A549 (cell line): ENCODE measurements around the gene TTC7B. TPM values are rescaled to one million over a fixed set of nuclear protein-coding genes. Genes with fewer than 3 reads are reported as not detected.
"Not testable (repeated sequence)": the region's sequence is repeated elsewhere in the genome, so short reads cannot be mapped to it uniquely, and the experiment has no call there.

Experiments
- ATAC-seq, 2 experiments: fragments of 200-7000 bp in 1 of 2; fragments of >200 bp in 1 of 2; cut with Nextera tagmentation in 1 of 2; cut with Tn5 transposase in 1 of 2; 3 replicates each; pipeline versions ENCODE4 v1.8.0 to v1.9.1; 2018 to 2020; ENCODE audit warnings: mild to moderate bottlenecking in 1 of 2, moderate library complexity in 1 of 2
- CTCF ChIA-PET: fragments of 300-600 bp; sonication (Branson Sonifier 250); formaldehyde crosslinking; extraction: SDS; loops from one replicate; lab custom pipeline; 2021; ENCODE audit warnings: antibody characterized with exemption, inconsistent platforms; lab: Yijun Ruan, JAX
- POLR2A ChIA-PET: fragments of 350-600 bp; formaldehyde crosslinking; extraction: SDS; loops from one replicate; lab custom pipeline; 2021; ENCODE audit warnings: antibody characterized with exemption, inconsistent platforms; lab: Yijun Ruan, JAX
- DNase-seq, 2 experiments: peaks; one replicate each; pipeline versions ENCODE4 v3.0.0 to v3.0.0-alpha.2; 2011 to 2016; ENCODE audit warnings: low read depth in 1 of 2, low spot score in 1 of 2
- FAIRE-seq: peaks from 2 replicates; lab custom pipeline; 2011; peaks lifted over from hg19 to GRCh38; lab: Jason Lieb, UNC
- H3K27ac ChIP-seq, 2 experiments: fragments of >200 bp; sonication (Bioruptor Twin); formaldehyde crosslinking; 3 replicates each; pipeline ENCODE4 v1.5.1; 2016 to 2017
- H3K4me1 ChIP-seq: fragments of >200 bp; sonication (Bioruptor Twin); formaldehyde crosslinking; 3 replicates; pipeline ENCODE4 v1.6.1; 2016
- H3K4me2 ChIP-seq: fragments of >200 bp; sonication (Bioruptor Twin); formaldehyde crosslinking; 3 replicates; pipeline ENCODE4 v1.6.1; 2016
- H3K4me3 ChIP-seq: fragments of >200 bp; sonication (Bioruptor Twin); formaldehyde crosslinking; 3 replicates; pipeline ENCODE4 v1.5.1; 2016
- H3K9me3 ChIP-seq: fragments of >200 bp; sonication (Bioruptor Twin); formaldehyde crosslinking; 3 replicates; pipeline ENCODE4 v1.6.1; 2016
- BHLHE40 ChIP-seq: IDR thresholded peaks from 2 replicates; pipeline ENCODE4 v1.6.1; 2012; ENCODE audit warnings: low read depth, low read length, inconsistent platforms
- CBX8 ChIP-seq: fragments of 200-600 bp; sonication (generic); IDR thresholded peaks from 2 replicates; pipeline ENCODE4 v1.6.1; 2016
- CEBPB ChIP-seq, 2 experiments: fragments of >200 bp in 1 of 2; sonication (Bioruptor Twin) in 1 of 2; formaldehyde crosslinking in 1 of 2; IDR thresholded peaks; 2 replicates each; pipeline ENCODE4 v1.6.1; 2012 to 2016
- CTCF ChIP-seq: fragments of >200 bp; sonication (Bioruptor Twin); formaldehyde crosslinking; IDR thresholded peaks from 3 replicates; pipeline ENCODE4 v1.5.1; 2016
- EHF ChIP-seq: fragments of 250-450 bp; sonication (Bioruptor Pico); IDR thresholded peaks from 2 replicates; pipeline ENCODE4 v1.5.0; 2020; ENCODE audit warnings: mild to moderate bottlenecking
- EHMT2 ChIP-seq: fragments of 200-600 bp; sonication (generic); IDR thresholded peaks from 2 replicates; pipeline ENCODE4 v1.6.1; 2016; ENCODE audit warnings: antibody characterized with exemption, low read depth, mild to moderate bottlenecking, moderate library complexity
- FOSB ChIP-seq: fragments of 250-450 bp; sonication (Bioruptor Pico); IDR thresholded peaks from 2 replicates; pipeline ENCODE4 v1.5.0; 2020; ENCODE audit warnings: mild to moderate bottlenecking, moderate library complexity
- FOSL2 ChIP-seq, 2 experiments: fragments of 450-650 bp in 1 of 2; fragments of >200 bp in 1 of 2; sonication (Bioruptor Twin) in 1 of 2; formaldehyde crosslinking; IDR thresholded peaks; 2 replicates each; pipeline versions ENCODE4 v1.5.0 to v1.6.1; 2016 to 2020; ENCODE audit warnings: mild to moderate bottlenecking in 1 of 2, moderate library complexity in 1 of 2
- HEYL ChIP-seq: fragments of 250-450 bp; sonication (Bioruptor Pico); IDR thresholded peaks from 2 replicates; pipeline ENCODE4 v1.8.0; 2021; ENCODE audit warnings: mild to moderate bottlenecking, moderate library complexity
- HOXA7 ChIP-seq: fragments of 250-450 bp; sonication (Bioruptor Pico); IDR thresholded peaks from 2 replicates; pipeline ENCODE4 v1.5.0; 2020; ENCODE audit warnings: mild to moderate bottlenecking, moderate library complexity
- JUN ChIP-seq, 2 experiments: fragments of >200 bp; sonication (Bioruptor Twin); formaldehyde crosslinking; IDR thresholded peaks; 2 replicates in 1 of 2; 3 replicates in 1 of 2; pipeline ENCODE4 v1.6.1; 2016 to 2017
- MAFK ChIP-seq: fragments of 450-650 bp; IDR thresholded peaks from 2 replicates; pipeline ENCODE4 v1.6.1; 2014; ENCODE audit not compliant: partially characterized antibody
- MAX ChIP-seq: IDR thresholded peaks from 2 replicates; pipeline ENCODE4 v1.6.1; 2012
- MYC ChIP-seq: IDR thresholded peaks from 2 replicates; pipeline ENCODE4 v1.6.1; 2012; ENCODE audit warnings: mild to moderate bottlenecking, inconsistent platforms, low read length, improper control_type of control experiment, borderline replicate concordance
- PBX3 ChIP-seq: IDR thresholded peaks from 2 replicates; pipeline ENCODE4 v1.6.1; 2012
- POLR2A ChIP-seq: IDR thresholded peaks from 2 replicates; pipeline ENCODE4 v1.6.1; 2012; ENCODE audit warnings: mild to moderate bottlenecking, low read length
- RAD21 ChIP-seq, 2 experiments: fragments of >200 bp in 1 of 2; sonication (Bioruptor Twin) in 1 of 2; formaldehyde crosslinking in 1 of 2; IDR thresholded peaks in 1 of 2; conservative IDR thresholded peaks in 1 of 2; 2 replicates in 1 of 2; 3 replicates in 1 of 2; pipeline ENCODE4 v1.6.1; 2012 to 2018; ENCODE audit warnings: inconsistent platforms in 1 of 2
- RARB ChIP-seq: fragments of 250-450 bp; sonication (Bioruptor Pico); IDR thresholded peaks from 2 replicates; pipeline ENCODE4 v1.8.0; 2021; ENCODE audit warnings: mild to moderate bottlenecking, moderate library complexity
- RNF2 ChIP-seq: fragments of 200-600 bp; sonication (generic); IDR thresholded peaks from 2 replicates; pipeline ENCODE4 v1.6.1; 2016; ENCODE audit warnings: low read depth, mild to moderate bottlenecking, antibody characterized with exemption, moderate library complexity, borderline replicate concordance
- ZSCAN20 ChIP-seq: fragments of 250-450 bp; sonication (Bioruptor Pico); IDR thresholded peaks from 2 replicates; pipeline ENCODE4 v1.8.0; 2022; ENCODE audit warnings: mild to moderate bottlenecking, moderate library complexity
- WGBS: methylation state at CpG from one replicate; pipeline ENCODE4 v1.1.6; 2017; ENCODE audit errors: missing lambda C conversion rate; 5-methylcytosine and 5-hydroxymethylcytosine counted together
- polyA plus RNA-seq, 4 experiments: library from polyadenylated mRNA; depleted of rRNA in 3 of 4; stranded (reverse); fragments of >200 nt; fragmentation: RNase III in 1 of 4; extraction: RNeasy Plus Mini Kit Qiagen cat#74134 plus additional on column Dnase treatment in 1 of 4; gene quantifications; 2 replicates in 3 of 4; 3 replicates in 1 of 4; pipeline ENCODE4 v1.2.3, GENCODE V29; 2011 to 2017

Gene TTC7B
- polyA plus RNA-seq, 2 of the 4 experiments (the other 2 are of a cell fraction): 16.6 to 28.0 TPM

GRCh38 chr14:90530523-90530922, 285.7 kb downstream of the TTC7B start:
- ChIA-PET CTCF (no interaction called here), POLR2A (no interaction called here)
- FAIRE-seq (no peak), DNase-seq (no peak), ATAC-seq (no peak)
- peaks cover 10% of the 10 kb centered on the region; the same call in 1 of the 3 replicates for H3K9me3 ChIP-seq
- H3K4me1 ChIP-seq: no peaks in the 10 kb centered on the region
- 55% methylated on average over 7 of the region's 7 CpGs for WGBS
- TF ChIP-seq EHF (CRISPR knock-in tag) (no peak), CTCF (no peak), ZSCAN20 (no peak), BHLHE40 (no peak)
- no peak overlapping the region for H3K27ac ChIP-seq
- no peak overlapping the region for H3K4me2 ChIP-seq
- no peak overlapping the region for H3K4me3 ChIP-seq

- peaks cover 10% of the 10 kb centered on the region; the same call in 1 of the 3 replicates for H3K9me3 ChIP-seq
- no peak overlapping the region for H3K27ac ChIP-seq
- no peak for ATAC-seq
- H3K4me2 ChIP-seq: no peak overlapping the region
- POLR2A ChIA-PET: interaction anchor here (0.7 kb wide), 1 partner anchor 288 kb away, joined by 5 read pairs; no protein-coding TSS in a partner anchor
- FAIRE-seq: no peak
- CTCF ChIA-PET: no interaction called here
- no peak for TF ChIP-seq RARB
- H3K4me3 ChIP-seq: no peak overlapping the region
- DNase-seq: no peak
- H3K4me1 ChIP-seq: peaks cover 7% of the 10 kb centered on the region; the same call in 2 of the 3 replicates
- WGBS: 52% methylated on average over 6 of the region's 6 CpGs
Observed at GRCh38 chr14:90527978-90528377, 288.3 kb downstream of the TTC7B start.

GRCh38 chr14:90526536-90526935, 289.7 kb downstream of the TTC7B start:
- H3K4me2 ChIP-seq: not testable (repeated sequence)

GRCh38 chr14:90525353-90526028, 290.7 kb downstream of the TTC7B start:
- H3K4me2 ChIP-seq, DNase-seq, POLR2A ChIA-PET, H3K9me3 ChIP-seq, H3K27ac ChIP-seq, CTCF ChIA-PET, H3K4me3 ChIP-seq: not testable (repeated sequence)
- WGBS: 90% methylated on average over 27 of the region's 42 CpGs
- ATAC-seq (peak in 1 of 2 experiments; percentile 47; a peak in 1 of 6 replicates), FAIRE-seq (peak; percentile 13)
- H3K4me1 ChIP-seq: peaks cover 24% of the 10 kb centered on the region

More at GRCh38 chr14:90526536-90526935, 289.7 kb downstream of the TTC7B start:
- ATAC-seq, H3K9me3 ChIP-seq, DNase-seq, FAIRE-seq, H3K27ac ChIP-seq, H3K4me3 ChIP-seq, POLR2A ChIA-PET: not testable (repeated sequence)
- WGBS: 52% methylated on average over 8 of the region's 8 CpGs
- H3K4me1 ChIP-seq: peaks cover 16% of the 10 kb centered on the region; the same call in 2 of the 3 replicates
- CTCF ChIA-PET: interaction anchor here (0.6 kb wide), 1 partner anchor 11 kb away, joined by 3 read pairs; no protein-coding TSS in a partner anchor

GRCh38 chr14:90523961-90524875, 292.0 kb downstream of the TTC7B start:
- Histone ChIP-seq H3K27ac (peak overlapping the region in 1 of 2 experiments; percentile 12; a peak in 1 of 6 replicates), H3K4me1 (peaks cover 24% of the 10 kb centered on the region), H3K4me3 (no peak overlapping the region), H3K4me2 (no peak overlapping the region), H3K9me3 (peaks cover 10% of the 10 kb centered on the region; the same call in 1 of the 3 replicates)
- DNase-seq (no peak), ATAC-seq (no peak), FAIRE-seq (no peak)
- ChIA-PET CTCF (interaction anchor here (0.7 kb wide), 1 partner anchor 377 kb away, joined by 3 read pairs; no protein-coding TSS in a partner anchor), POLR2A (no interaction called here)
- 70% methylated on average over 13 of the region's 18 CpGs for WGBS
- TF ChIP-seq POLR2A: no peak
- no peak for TF ChIP-seq CBX8
- no peak for TF ChIP-seq HEYL (CRISPR knock-in tag)
- TF ChIP-seq JUN (IDR thresholded peaks at IDR 0.05): no peak
- no peak for TF ChIP-seq MYC
- no peak for TF ChIP-seq EHMT2
- TF ChIP-seq RNF2: no peak
- no peak for TF ChIP-seq HOXA7 (CRISPR knock-in tag)
- no peak for TF ChIP-seq MAX
- no peak for TF ChIP-seq PBX3
- no peak for TF ChIP-seq CEBPB (IDR thresholded peaks at IDR 0.05)
- no peak for TF ChIP-seq RAD21 (conservative IDR thresholded peaks at IDR 0.05 in 1 of 2, IDR thresholded peaks at IDR 0.05 in 1 of 2)
- TF ChIP-seq FOSL2 (IDR thresholded peaks at IDR 0.05): no peak
- no peak for TF ChIP-seq FOSL2 (CRISPR knock-in tag; IDR thresholded peaks at IDR 0.05)
- no peak for TF ChIP-seq FOSB (CRISPR knock-in tag)
- TF ChIP-seq MAFK: no peak
